Gastroesophageal sphincter (tissue), 4 donors: Measurements from ENCODE around the gene CDH23. TPM values are rescaled to one million over a fixed set of nuclear protein-coding genes. Genes with fewer than 3 reads are reported as not detected.
"Not testable (repeated sequence)": the region's sequence is repeated elsewhere in the genome, so short reads cannot be mapped to it uniquely, and the experiment has no call there.

Experiments
- ATAC-seq: fragments of 150-250 bp; one replicate; pipeline ENCODE4 v1.9.1; 2016; ENCODE audit warnings: mild to moderate bottlenecking, moderate library complexity
- H3K27ac ChIP-seq, 4 donors: fragments of 200-600 bp; sonication (generic) in 3 of 4; 1 replicate in 3 of 4; 2 replicates in 1 of 4; pipeline ENCODE4 v1.5.1; 2016 to 2019
- H3K27me3 ChIP-seq: fragments of 200-600 bp; sonication (generic); one replicate; pipeline ENCODE4 v1.5.1; 2019
- H3K36me3 ChIP-seq, 2 donors: fragments of 200-600 bp; sonication (generic); one replicate each; pipeline ENCODE4 v1.5.1; 2019; ENCODE audit warnings: control low read depth in 1 of 2
- H3K4me1 ChIP-seq, 3 donors: fragments of 200-600 bp; sonication (generic); 1 replicate in 2 of 3; 2 replicates in 1 of 3; pipeline ENCODE4 v1.5.1; 2016 to 2019; ENCODE audit warnings: control low read depth in 2 of 3
- H3K4me3 ChIP-seq, 2 donors: fragments of 200-600 bp; sonication (generic); one replicate each; pipeline ENCODE4 v1.5.1; 2019; ENCODE audit warnings: mild to moderate bottlenecking in 1 of 2, moderate library complexity in 1 of 2
- H3K9me3 ChIP-seq, 3 donors: fragments of 200-600 bp; sonication (generic); one replicate each; pipeline ENCODE4 v1.5.1; 2017 to 2019; ENCODE audit warnings: control low read depth in 2 of 3
- EP300 ChIP-seq: sonication (generic); formaldehyde crosslinking; IDR thresholded peaks from one replicate; pipeline ENCODE4 v1.6.1; 2017; ENCODE audit warnings: antibody characterized with exemption, mild to moderate bottlenecking
- POLR2A ChIP-seq, 2 donors: fragments of 450-650 bp; IDR thresholded peaks; one replicate each; pipeline ENCODE4 v1.6.1; 2017; ENCODE audit warnings: antibody characterized with exemption in 2 of 2, mild to moderate bottlenecking in 2 of 2, moderate library complexity in 1 of 2
- POLR2AphosphoS5 ChIP-seq: sonication (generic); formaldehyde crosslinking; IDR thresholded peaks from one replicate; pipeline ENCODE4 v1.6.1; 2017; ENCODE audit warnings: antibody characterized with exemption
- WGBS, 2 donors: methylation state at CpG; one replicate each; pipeline ENCODE4 v1.1.5; 2018; ENCODE audit warnings: low coverage in 1 of 2; 5-methylcytosine and 5-hydroxymethylcytosine counted together
- total RNA-seq, 4 donors: library from RNA; depleted of rRNA; stranded (reverse); fragments of >200 nt; gene quantifications; one replicate each; pipeline ENCODE4 v1.1.0, GENCODE V29; 2016
- TF ChIP-seq, protein P1 (sequence below), 4 experiments: fragments of 200-600 bp in 2 of 4; fragments of 450-650 bp in 2 of 4; sonication (generic) in 1 of 4; IDR thresholded peaks; one replicate each; pipeline ENCODE4 v1.5.1; 2017 to 2019; ENCODE audit warnings: antibody characterized with exemption in 4 of 4, mild to moderate bottlenecking in 2 of 4, moderate library complexity in 2 of 4

The CDH23 gene
- total RNA-seq, 4 donors from 2014 or later: 5.1 to 33.5 (median 16.2) TPM

DNA sequence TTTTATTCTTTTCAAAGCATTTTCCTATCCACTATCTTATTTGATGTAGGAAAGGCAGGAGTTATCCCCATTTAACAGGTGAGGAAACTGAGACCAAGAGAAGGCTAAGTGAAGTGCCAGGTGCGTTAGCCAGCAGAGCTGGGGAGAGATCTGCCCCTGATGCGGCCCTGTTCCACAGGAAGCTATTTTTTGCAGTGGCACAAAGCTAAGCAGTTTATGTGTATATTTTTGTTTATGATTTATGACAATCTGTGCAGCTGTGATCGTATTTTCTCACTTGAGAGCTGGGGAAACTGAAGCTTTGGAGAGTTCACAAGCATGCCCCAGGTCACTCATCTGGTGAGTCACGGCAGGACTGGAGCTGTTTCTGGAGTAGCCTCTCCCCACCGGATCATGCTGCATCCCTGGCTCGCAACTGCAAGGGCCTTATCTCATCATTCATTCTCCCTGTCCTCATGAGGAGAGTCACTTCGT, 38.9 kb upstream of the CDH23 start:
- H3K9me3 ChIP-seq: no peaks in the 10 kb centered on the region
- peaks cover 0 to 93% of the 10 kb centered on the region in 2 donors for H3K36me3 ChIP-seq
- TF ChIP-seq EP300: no peak
- TF ChIP-seq POLR2AphosphoS5: no peak
- TF ChIP-seq, protein P1, sequence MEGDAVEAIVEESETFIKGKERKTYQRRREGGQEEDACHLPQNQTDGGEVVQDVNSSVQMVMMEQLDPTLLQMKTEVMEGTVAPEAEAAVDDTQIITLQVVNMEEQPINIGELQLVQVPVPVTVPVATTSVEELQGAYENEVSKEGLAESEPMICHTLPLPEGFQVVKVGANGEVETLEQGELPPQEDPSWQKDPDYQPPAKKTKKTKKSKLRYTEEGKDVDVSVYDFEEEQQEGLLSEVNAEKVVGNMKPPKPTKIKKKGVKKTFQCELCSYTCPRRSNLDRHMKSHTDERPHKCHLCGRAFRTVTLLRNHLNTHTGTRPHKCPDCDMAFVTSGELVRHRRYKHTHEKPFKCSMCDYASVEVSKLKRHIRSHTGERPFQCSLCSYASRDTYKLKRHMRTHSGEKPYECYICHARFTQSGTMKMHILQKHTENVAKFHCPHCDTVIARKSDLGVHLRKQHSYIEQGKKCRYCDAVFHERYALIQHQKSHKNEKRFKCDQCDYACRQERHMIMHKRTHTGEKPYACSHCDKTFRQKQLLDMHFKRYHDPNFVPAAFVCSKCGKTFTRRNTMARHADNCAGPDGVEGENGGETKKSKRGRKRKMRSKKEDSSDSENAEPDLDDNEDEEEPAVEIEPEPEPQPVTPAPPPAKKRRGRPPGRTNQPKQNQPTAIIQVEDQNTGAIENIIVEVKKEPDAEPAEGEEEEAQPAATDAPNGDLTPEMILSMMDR (IDR thresholded peaks at IDR 0.05): no peak
- no peak for TF ChIP-seq POLR2A (IDR thresholded peaks at IDR 0.05)
- ATAC-seq: peak; percentile 66
- H3K4me1 ChIP-seq: peaks cover 0 to 3% (median 0%) of the 10 kb centered on the region in 3 donors
- WGBS, 2 donors: 49 to 56% methylated on average over 3 to 6 of the region's 7 CpGs
- H3K4me3 ChIP-seq: no peak overlapping the region
- no peaks in the 10 kb centered on the region for H3K27me3 ChIP-seq
- H3K27ac ChIP-seq: no peak overlapping the region

DNA sequence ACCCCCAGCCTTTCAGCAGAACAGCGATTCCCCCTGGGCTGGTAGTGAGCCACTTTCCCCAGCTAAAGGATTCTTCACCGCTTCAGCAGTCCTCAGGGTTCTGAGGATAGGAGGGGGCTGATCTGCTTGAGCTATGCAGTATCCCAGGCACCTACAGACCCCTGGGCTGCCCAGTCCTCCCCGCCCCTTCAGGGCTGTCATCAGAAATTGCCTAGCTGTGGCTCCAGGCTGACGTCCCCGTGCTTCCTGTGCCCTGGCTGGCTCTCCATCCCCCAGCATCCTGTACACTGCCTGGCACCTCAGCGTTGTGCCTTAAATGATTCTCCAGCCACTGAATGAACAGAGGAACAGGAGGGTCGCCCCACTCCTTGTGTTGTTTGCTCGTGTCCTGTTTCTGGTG, 38.4 kb upstream of the CDH23 start:
- Histone ChIP-seq H3K4me3 (no peak overlapping the region), H3K9me3 (no peaks in the 10 kb centered on the region), H3K27me3 (no peaks in the 10 kb centered on the region), H3K4me1 (peaks cover 0 to 3% (median 0%) of the 10 kb centered on the region in 3 donors), H3K27ac (no peak overlapping the region), H3K36me3 (peaks cover 0 to 93% of the 10 kb centered on the region in 2 donors)
- TF ChIP-seq POLR2A (IDR thresholded peaks at IDR 0.05): no peak
- TF ChIP-seq EP300: no peak
- TF ChIP-seq, protein P1 (IDR thresholded peaks at IDR 0.05): no peak
- no peak for TF ChIP-seq POLR2AphosphoS5
- 79% methylated on average over 5 of the region's 8 CpGs; no CpG with 5 or more reads in 1 of the 2 donors for WGBS, 2 donors
- ATAC-seq: no peak

DNA sequence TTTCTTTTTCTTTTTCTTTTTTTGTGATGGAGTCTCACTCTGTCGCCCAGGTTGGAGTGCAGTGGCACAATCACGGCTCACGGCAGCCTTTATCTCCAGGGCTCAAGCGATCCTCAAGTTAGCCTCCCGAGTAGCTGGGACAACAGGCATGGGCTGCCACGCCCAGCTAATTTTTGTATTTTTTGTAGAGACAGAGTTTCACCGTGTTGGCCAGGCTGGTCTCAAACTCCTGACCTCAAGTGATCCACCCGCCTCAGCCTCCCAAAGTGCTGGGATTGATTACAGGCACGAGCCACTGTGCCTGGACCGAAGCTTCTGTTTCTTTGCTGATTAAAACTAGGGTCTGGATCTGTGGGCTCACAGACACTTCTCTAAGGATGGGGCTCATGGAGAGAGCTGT, 37.8 kb upstream of the CDH23 start:
- not testable (repeated sequence) for H3K27me3 ChIP-seq, H3K4me1 ChIP-seq, ATAC-seq, H3K4me3 ChIP-seq, H3K9me3 ChIP-seq
- Histone ChIP-seq H3K36me3 (peaks cover 0 to 86% of the 10 kb centered on the region in 2 donors), H3K27ac (peak overlapping the region in 1 of 4 donors; percentile 56)
- WGBS, 2 donors: no CpG with 5 or more reads among the region's 10 CpGs

DNA sequence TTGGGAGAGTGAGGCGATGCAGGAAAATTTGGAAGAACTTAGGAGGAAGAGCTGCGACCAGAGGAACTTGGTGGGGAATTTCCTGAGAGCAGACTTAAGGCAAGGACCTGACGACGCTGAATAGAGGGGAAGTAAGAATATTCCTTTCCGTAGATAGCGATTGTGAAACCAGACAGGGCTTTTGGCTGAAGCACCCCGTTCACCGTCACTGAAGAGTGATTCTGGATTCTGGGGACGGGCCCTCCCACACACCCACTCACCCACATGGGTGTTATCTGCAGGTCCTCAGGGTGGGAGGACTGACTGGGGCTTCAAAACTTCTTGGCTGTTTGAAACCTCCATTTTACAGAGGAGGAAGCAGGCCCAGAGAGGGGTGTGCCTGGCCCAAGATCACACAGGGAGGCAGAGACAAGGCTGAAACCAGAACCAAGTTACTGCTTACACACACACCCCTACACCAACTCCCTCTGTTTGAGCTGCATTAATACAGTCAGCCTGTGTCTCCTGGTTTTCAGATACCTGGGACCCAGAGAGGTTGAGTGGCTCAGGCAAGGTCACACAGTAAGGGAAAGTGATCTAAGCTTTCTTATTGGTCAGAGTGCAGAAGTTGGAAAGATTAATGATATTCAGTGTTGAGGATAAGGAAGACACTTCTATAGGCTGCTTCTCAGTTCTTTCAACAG, 37.2 kb upstream of the CDH23 start:
- peaks cover 0 to 84% of the 10 kb centered on the region in 2 donors for H3K36me3 ChIP-seq
- no peaks in the 10 kb centered on the region for H3K27me3 ChIP-seq
- no peak overlapping the region for H3K4me3 ChIP-seq
- no peaks in the 10 kb centered on the region for H3K9me3 ChIP-seq
- peak overlapping the region in 2 of 4 donors; percentile 56 to 57 for H3K27ac ChIP-seq
- 57% methylated on average over 9 of the region's 9 CpGs; no CpG with 5 or more reads in 1 of the 2 donors for WGBS, 2 donors
- H3K4me1 ChIP-seq: peaks cover 0 to 3% (median 0%) of the 10 kb centered on the region in 3 donors
- TF ChIP-seq EP300: no peak
- TF ChIP-seq, protein P1 (IDR thresholded peaks at IDR 0.05): no peak
- no peak for TF ChIP-seq POLR2AphosphoS5
- TF ChIP-seq POLR2A (IDR thresholded peaks at IDR 0.05): no peak
- ATAC-seq: peak; percentile 63

DNA sequence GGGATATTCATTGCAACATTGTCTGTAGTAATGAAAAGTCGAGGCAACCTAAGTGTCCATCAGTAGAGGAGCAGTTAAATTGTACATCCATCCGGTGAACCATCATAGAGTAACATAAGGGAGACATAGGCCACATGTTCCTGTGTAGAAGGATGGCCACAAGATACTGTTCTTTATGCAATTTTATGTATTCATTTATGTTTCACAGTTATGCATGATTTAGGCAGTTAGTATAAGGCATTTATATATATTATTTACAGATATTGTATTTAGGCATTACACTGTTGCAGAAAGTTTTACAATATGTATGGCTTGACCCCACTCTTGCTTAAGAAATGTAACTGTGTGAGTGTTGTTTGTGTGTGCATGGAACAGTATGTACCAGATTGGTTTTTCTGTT, 36.0 kb upstream of the CDH23 start:
- Histone ChIP-seq H3K4me3 (no peak overlapping the region), H3K4me1 (peaks cover 0 to 3% (median 0%) of the 10 kb centered on the region in 3 donors), H3K36me3 (peaks cover 0 to 80% of the 10 kb centered on the region in 2 donors), H3K27me3 (no peaks in the 10 kb centered on the region), H3K27ac (no peak overlapping the region), H3K9me3 (no peaks in the 10 kb centered on the region)
- WGBS, 2 donors: 82 to 85% methylated on average over 2 of the region's 2 CpGs
- TF ChIP-seq, protein P1 (IDR thresholded peaks at IDR 0.05): no peak
- TF ChIP-seq POLR2A (IDR thresholded peaks at IDR 0.05) (no peak), EP300 (no peak), POLR2AphosphoS5 (no peak)
- ATAC-seq: no peak
